Inferior parietal cortex (tissue), 1 donor: ENCODE results near the gene IRX4.

Experiments used
- DNase-seq: peaks from one replicate; pipeline ENCODE4 v3.0.0-alpha.2; 2016; ENCODE audit errors: extremely low spot score

Gene IRX4

GRCh38 chr5:1836176-1836890, 46.4 kb downstream of the IRX4 start:
- DNase-seq: no peak

GRCh38 chr5:1835431-1835830, 47.3 kb downstream of the IRX4 start:
- DNase-seq: no peak

GRCh38 chr5:1834721-1835429, 47.9 kb downstream of the IRX4 start:
- DNase-seq: no peak

GRCh38 chr5:1834022-1834551, 48.6 kb downstream of the IRX4 start:
- DNase-seq: no peak

GRCh38 chr5:1833264-1834021, 49.3 kb downstream of the IRX4 start:
- DNase-seq: no peak

GRCh38 chr5:1832511-1833250, 50.0 kb downstream of the IRX4 start:
- no peak for DNase-seq

- DNase-seq: no peak
Observed at GRCh38 chr5:1831677-1832313, 50.9 kb downstream of the IRX4 start.

GRCh38 chr5:1831257-1831656, 51.5 kb downstream of the IRX4 start:
- no peak for DNase-seq

GRCh38 chr5:1830571-1831228, 52.0 kb downstream of the IRX4 start:
- DNase-seq: no peak

- DNase-seq: no peak
Observed at GRCh38 chr5:1827886-1828397, 54.8 kb downstream of the IRX4 start.
